Testis (tissue), 3 donors: ENCODE measurements around the gene MTUS2. TPM values are rescaled to one million over a fixed set of nuclear protein-coding genes. Genes with fewer than 3 reads are reported as not detected.

Experiments used
- DNase-seq: peaks from one replicate; pipeline ENCODE4 v3.0.0-alpha.2; 2019
- H3K27ac ChIP-seq, 2 donors: fragments of 200-600 bp; sonication (generic); one replicate each; pipeline ENCODE4 v1.5.1; 2019
- H3K27me3 ChIP-seq: fragments of 200-600 bp; sonication (generic); one replicate; pipeline ENCODE4 v1.5.1; 2019
- H3K36me3 ChIP-seq: fragments of 200-600 bp; sonication (generic); one replicate; pipeline ENCODE4 v1.5.1; 2017; ENCODE audit warnings: low read depth; ENCODE audit errors: missing control alignments
- H3K4me1 ChIP-seq: fragments of 200-600 bp; sonication (generic); one replicate; pipeline ENCODE4 v1.5.1; 2019
- H3K4me3 ChIP-seq, 2 donors: fragments of 200-600 bp; sonication (generic); one replicate each; pipeline ENCODE4 v1.5.1; 2017 to 2019
- H3K9me3 ChIP-seq: fragments of 200-600 bp; sonication (generic); one replicate; pipeline ENCODE4 v1.5.1; 2017
- CTCF ChIP-seq, 3 experiments: fragments of 450-650 bp in 2 of 3; fragments of 200-600 bp in 1 of 3; sonication (generic) in 1 of 3; IDR thresholded peaks; one replicate each; pipeline ENCODE4 v1.5.1; 2016 to 2019; ENCODE audit warnings: antibody characterized with exemption in 3 of 3, mild to moderate bottlenecking in 2 of 3, moderate library complexity in 1 of 3
- POLR2A ChIP-seq: fragments of 450-650 bp; IDR thresholded peaks from one replicate; pipeline ENCODE4 v1.6.1; 2017; ENCODE audit warnings: antibody characterized with exemption, mild to moderate bottlenecking, moderate library complexity
- WGBS, 2 donors: methylation state at CpG; one replicate each; pipeline ENCODE4 v1.1.5; 2018; 5-methylcytosine and 5-hydroxymethylcytosine counted together
- intact Hi-C: fragments of 100-400 bp; cut with DNase I; formaldehyde crosslinking; loops from one replicate; pipeline ENCODE4 v1.15.1; 2023; ENCODE audit warnings: low total_unique reads
- polyA plus RNA-seq: library from polyadenylated mRNA; stranded (reverse); fragments of 350-450 nt; fragmentation: Illumina TruSeq; extraction: RNeasy Lipid Tissue Mini Kit (QIAGEN cat#74804); gene quantifications from one replicate; pipeline ENCODE4 v1.2.3, GENCODE V29; 2014; ENCODE audit warnings: low read depth, low replicate concordance; ENCODE audit not compliant: insufficient read depth
- total RNA-seq, 2 donors: library from RNA; depleted of rRNA; stranded (reverse); fragments of >200 nt; gene quantifications; one replicate each; pipeline ENCODE4 v1.2.3, GENCODE V29; 2016

Gene MTUS2
- total and polyA plus RNA-seq, 3 donors from 2014 or later, result 2.1 to 9.2 (median 8.3) TPM

GRCh38 chr13:29499506-29500165 is 679.5 kb downstream of the MTUS2 start:
- H3K4me1 ChIP-seq, result peaks cover 13% of the 10 kb centered on the region
- intact Hi-C loops, result loop anchor here (10.0 kb wide), 1 partner anchor 615 kb away; no protein-coding TSS in a partner anchor
- no peak for DNase-seq
- 82 to 90% methylated on average over 7 of the region's 7 CpGs for WGBS, 2 donors
- H3K27ac ChIP-seq, result no peak overlapping the region
- no peak overlapping the region for H3K4me3 ChIP-seq
- H3K9me3 ChIP-seq, result no peaks in the 10 kb centered on the region
- no peaks in the 10 kb centered on the region for H3K36me3 ChIP-seq
- TF ChIP-seq CTCF (IDR thresholded peaks at IDR 0.05) (no peak), POLR2A (no peak)
- no peaks in the 10 kb centered on the region for H3K27me3 ChIP-seq

GRCh38 chr13:29500386-29500785 is 680.2 kb downstream of the MTUS2 start:
- 87 to 95% methylated on average over 7 of the region's 7 CpGs for WGBS, 2 donors
- Histone ChIP-seq H3K4me1 (peaks cover 13% of the 10 kb centered on the region), H3K27ac (no peak overlapping the region), H3K36me3 (no peaks in the 10 kb centered on the region), H3K27me3 (no peaks in the 10 kb centered on the region), H3K4me3 (no peak overlapping the region), H3K9me3 (no peaks in the 10 kb centered on the region)
- TF ChIP-seq CTCF (IDR thresholded peaks at IDR 0.05), result no peak
- intact Hi-C loops, result loop anchor here (10.0 kb wide), 1 partner anchor 614 kb away; no protein-coding TSS in a partner anchor
- no peak for DNase-seq

- Histone ChIP-seq H3K4me3 (no peak overlapping the region), H3K9me3 (no peaks in the 10 kb centered on the region), H3K27ac (no peak overlapping the region), H3K27me3 (no peaks in the 10 kb centered on the region), H3K4me1 (peaks cover 8% of the 10 kb centered on the region), H3K36me3 (no peaks in the 10 kb centered on the region)
- WGBS, 2 donors, result 87 to 90% methylated on average over 4 of the region's 4 CpGs
- TF ChIP-seq POLR2A (no peak), CTCF (IDR thresholded peaks at IDR 0.05) (no peak)
- intact Hi-C loops, result loop anchor here (10.0 kb wide), 1 partner anchor 613 kb away; no protein-coding TSS in a partner anchor
- no peak for DNase-seq
These were observed 681.5 kb downstream of the MTUS2 start for GRCh38 chr13:29501674-29502073.

GRCh38 chr13:29502391-29503008 is 682.4 kb downstream of the MTUS2 start:
- TF ChIP-seq POLR2A (no peak), CTCF (IDR thresholded peaks at IDR 0.05) (no peak)
- no peaks in the 10 kb centered on the region for H3K9me3 ChIP-seq
- H3K4me3 ChIP-seq, result peak overlapping the region in 1 of 2 donors; percentile 7
- peaks cover under 1% of the 10 kb centered on the region for H3K4me1 ChIP-seq
- H3K36me3 ChIP-seq, result no peaks in the 10 kb centered on the region
- H3K27ac ChIP-seq, result no peak overlapping the region
- intact Hi-C loops, result loop anchor here (10.0 kb wide), 1 partner anchor 612 kb away; no protein-coding TSS in a partner anchor
- 70 to 85% methylated on average over 4 to 13 of the region's 13 CpGs for WGBS, 2 donors
- H3K27me3 ChIP-seq, result no peaks in the 10 kb centered on the region
- DNase-seq, result no peak
